SHP77 (cell line): ENCODE measurements around the gene FIGNL2.
A peak's percentile ranks its signal among the peaks of the same experiment; 100 is the strongest.
"Not testable (repeated sequence)": the region's sequence is repeated elsewhere in the genome, so short reads cannot be mapped to it uniquely, and the experiment has no call there.

ENCODE experiments used
- DNase-seq, 2 experiments: peaks; one replicate each; lab custom pipeline; 2025; lab: John Stamatoyannopoulos, UW

FIGNL2 gene

DNA sequence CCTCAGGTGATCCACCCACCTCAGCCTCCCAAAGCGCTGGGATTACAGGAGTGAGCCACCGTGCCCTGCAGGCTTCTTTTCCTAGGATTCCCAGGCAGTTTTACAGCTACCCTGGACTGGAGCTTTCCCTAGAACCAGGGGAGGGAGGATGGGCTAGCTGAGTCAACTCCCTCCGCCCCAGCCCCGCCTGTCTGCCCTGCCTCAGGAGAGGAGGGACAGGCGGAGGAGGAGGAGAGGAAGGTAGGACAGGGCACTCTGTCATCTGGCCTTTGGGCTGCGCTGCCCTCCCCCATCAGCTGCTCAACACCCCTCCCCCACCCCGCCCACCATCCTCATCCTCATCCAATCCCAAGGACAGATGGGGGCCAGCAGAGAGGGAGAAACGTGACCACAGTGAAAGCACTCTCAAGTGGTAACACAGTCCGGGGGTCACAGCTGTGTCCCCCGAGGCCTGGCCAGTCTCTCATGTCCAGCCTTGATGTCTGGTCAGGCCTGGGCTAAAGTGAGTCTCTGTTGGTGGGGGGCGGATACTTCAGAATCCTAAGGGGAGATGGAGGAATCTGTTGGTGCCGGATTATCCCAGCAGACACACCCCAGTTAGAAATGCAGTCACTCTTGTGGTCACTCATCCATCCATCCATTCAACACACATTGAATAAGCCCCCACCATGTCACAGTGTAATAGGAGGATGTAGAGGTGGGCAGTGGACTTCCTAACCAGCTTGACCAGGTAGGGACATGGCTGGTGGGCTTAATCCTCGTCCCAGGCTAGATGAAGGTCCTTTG lies 12.3 kb downstream of the FIGNL2 start:
- no peak for DNase-seq

DNA sequence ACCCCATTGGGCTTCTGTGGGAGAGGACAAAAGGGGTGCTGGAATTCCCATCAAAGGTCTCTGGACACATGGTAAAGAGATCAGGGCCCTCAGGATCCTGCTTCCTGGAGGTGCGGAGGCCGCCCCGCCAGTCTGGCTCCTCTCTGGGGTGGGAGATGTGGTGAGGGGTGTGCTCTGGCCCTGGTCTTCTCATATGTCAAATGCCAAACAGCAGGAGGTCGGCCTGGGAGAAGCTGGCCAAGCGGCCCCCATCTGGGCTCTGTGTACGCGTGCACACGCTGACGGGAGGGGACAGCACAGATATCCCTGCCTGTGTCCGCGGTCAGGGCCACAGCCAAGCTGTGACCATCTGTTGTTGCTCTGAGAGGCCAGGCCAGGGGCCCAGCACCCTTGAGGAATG lies 14.1 kb downstream of the FIGNL2 start:
- DNase-seq: no peak

GRCh38 chr12:51833448-51834227 lies 14.9 kb downstream of the FIGNL2 start:
- DNase-seq: no peak

DNA sequence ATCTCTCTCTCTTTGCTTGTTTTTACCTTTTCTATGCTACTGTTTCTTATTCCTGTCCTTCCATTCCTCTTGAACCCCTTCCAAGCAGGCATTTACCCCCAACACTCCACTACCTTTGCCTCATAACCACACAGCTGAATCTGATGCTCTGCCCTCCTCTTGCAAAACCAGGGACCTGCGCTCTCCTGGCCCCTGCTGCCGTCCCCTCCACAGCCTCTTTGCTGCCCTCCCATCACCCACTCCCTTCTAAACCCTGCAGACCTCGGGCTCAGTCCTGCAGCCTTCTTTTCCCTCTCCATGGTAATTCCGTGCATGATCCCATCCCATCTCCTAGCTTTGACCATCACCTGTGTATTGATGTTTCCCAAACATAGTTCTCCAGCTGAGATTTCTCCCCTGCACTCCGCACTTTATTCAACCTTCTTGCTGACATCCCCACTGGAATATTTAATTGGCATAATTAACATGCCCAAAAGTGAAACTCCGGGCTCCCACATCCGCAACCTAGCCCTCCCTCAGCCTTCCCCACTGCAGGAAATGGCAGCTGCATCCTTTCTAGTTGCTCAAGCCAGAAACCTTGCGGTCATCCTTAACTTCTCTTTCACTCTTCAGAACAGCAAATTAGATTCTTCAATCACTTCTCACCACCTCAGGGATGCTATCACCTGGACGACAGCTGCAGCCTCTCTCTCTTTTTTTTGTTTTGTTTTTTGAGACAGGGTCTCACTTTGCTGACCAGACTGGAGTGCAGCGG lies 16.0 kb downstream of the FIGNL2 start:
- DNase-seq: no peak

DNA sequence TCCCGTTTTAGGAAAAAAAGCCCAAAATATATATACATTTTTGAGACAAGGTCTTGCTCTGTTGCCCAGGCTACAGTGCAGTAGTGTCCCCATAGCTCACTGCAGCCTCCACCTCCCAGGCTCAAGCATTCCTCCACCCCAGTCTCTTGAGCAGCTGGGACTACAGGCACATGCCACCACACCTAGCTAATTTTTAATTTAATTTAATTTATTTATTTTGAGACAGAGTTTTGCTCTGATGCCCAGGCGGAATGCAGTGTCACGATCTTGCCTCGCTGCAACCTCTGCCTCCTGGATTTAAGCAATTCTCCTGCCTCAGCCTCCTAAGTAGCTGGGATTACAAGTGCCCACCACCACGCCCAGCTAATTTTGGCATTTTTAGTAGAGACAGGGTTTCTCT lies 16.7 kb downstream of the FIGNL2 start:
- DNase-seq: not testable (repeated sequence)

DNA sequence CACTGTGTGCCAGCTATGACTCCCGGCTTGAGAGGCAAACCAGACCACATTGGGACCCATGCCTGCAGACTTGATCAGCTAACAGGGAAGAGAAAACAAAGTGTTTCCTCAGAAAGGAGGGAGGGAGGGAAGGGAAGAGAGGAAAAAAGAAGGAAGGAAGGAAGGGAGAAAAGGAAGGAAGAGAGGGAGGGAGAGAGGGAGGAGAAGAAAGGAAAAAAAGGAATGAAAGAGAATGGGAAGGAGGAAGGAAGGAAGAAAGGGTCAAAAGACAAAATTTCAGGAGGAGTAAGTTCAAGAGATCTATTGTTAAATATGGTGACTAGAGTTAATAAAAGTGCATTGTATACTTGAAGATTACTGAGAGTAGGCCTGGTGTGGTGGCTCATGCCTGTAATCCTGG lies 18.9 kb downstream of the FIGNL2 start:
- DNase-seq: no peak

- DNase-seq: no peak
Measured at GRCh38 chr12:51829011-51829481, 19.5 kb downstream of the FIGNL2 start.

DNA sequence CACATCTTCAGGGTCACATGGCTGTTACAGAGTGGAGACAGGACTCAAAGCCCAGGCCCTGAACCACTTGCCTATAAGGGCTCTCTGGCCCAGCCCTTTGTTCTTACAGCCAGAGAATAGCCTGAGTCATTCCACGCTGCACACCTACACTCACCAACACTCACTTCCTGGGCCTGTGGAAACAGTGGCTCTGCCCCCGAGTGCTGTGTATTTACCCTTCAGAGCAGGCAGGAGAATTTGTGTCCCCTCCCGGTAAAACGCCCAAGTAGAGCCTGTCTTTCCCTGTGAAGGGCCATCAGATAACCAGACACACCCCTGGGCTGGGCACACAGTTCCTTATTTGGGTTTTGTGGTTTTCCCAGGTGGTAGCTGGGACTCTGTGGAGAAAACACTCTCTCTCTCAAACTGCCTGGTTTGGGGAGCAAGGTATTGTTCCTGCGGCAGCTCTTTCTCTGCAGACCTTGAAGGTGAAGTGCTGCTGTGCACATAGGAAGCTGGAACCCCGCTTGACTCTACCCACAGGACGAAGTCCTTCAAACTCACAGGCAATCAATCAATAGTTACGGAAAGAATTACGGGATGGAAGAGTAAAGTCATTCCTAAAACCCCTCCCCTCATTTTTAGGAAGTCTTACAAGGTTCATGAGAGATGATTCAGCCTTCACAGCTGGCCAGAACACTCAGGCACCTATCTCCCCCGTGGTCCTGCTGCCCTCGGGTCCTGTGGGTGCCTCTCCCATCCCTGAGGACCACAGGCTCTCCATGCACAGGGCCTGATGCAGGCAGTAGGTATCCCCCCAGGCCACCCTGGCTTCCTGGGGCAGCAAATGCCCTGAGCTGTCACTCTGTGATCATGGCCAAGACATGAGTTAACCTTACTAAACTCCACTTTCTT lies 20.3 kb downstream of the FIGNL2 start:
- DNase-seq: no peak

DNA sequence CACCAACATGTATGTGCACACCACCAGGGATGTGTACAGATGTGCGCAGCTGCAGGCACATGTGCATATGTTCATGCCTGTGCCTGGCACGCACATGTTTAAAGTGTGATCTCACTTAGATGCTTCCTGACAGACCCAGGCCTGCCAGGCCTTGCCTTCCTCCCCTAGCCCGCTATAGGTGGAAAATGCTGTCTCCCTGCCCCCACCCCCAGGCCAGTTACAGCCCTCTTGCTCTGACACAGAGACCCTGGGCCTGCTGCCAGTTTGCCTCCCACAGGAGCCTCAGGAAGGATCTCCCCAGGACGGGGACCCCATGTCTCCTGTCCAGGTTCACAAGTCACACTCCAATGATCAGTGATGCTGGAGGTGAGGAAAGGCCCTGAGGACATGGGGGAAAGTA lies 21.6 kb downstream of the FIGNL2 start:
- DNase-seq: no peak

DNA sequence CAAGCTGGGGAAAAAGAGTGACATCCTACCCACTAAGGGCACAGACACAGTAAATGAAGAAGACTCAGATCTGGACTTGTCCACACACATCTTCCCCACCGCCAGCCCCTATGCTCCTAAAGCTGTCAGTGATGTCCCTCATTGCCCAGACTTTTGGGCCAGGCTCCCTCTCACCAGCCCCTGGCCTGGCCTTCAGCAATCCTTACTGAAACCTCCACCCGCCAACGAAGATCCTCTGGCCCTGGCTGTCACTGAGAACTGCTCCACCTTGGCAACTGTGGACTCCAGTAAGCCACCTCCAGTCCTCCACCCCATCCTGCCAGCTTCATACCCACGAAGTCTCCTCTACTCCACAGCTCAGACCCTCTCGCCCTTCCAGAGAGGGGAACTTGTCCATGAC lies 23.3 kb downstream of the FIGNL2 start:
- no peak for DNase-seq

- peak; percentile 79 to 84 for DNase-seq
Measured at GRCh38 chr12:51823875-51824565, 24.5 kb downstream of the FIGNL2 start.

GRCh38 chr12:51822956-51823355 lies 25.6 kb downstream of the FIGNL2 start:
- DNase-seq: no peak

DNA sequence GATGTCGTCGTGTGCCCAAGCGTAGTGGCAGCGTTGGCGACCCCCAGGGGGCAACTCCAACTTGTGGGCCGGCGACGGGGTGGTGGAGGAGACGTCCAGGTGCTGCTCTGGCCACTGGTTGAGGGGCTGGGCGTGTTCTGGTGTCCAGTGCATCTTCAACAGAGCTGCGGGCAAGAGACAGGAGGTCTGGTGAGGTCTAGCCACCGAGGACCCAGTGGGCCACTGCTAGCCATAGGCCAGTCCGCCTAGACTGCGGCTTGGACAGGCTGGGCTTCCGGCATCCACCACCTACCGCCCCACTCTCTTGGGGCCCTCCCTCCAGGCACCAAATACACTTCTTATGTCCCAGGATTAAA lies 26.3 kb downstream of the FIGNL2 start:
- DNase-seq: no peak

- DNase-seq: no peak
Measured at GRCh38 chr12:51821440-51822260, 26.9 kb downstream of the FIGNL2 start.

DNA sequence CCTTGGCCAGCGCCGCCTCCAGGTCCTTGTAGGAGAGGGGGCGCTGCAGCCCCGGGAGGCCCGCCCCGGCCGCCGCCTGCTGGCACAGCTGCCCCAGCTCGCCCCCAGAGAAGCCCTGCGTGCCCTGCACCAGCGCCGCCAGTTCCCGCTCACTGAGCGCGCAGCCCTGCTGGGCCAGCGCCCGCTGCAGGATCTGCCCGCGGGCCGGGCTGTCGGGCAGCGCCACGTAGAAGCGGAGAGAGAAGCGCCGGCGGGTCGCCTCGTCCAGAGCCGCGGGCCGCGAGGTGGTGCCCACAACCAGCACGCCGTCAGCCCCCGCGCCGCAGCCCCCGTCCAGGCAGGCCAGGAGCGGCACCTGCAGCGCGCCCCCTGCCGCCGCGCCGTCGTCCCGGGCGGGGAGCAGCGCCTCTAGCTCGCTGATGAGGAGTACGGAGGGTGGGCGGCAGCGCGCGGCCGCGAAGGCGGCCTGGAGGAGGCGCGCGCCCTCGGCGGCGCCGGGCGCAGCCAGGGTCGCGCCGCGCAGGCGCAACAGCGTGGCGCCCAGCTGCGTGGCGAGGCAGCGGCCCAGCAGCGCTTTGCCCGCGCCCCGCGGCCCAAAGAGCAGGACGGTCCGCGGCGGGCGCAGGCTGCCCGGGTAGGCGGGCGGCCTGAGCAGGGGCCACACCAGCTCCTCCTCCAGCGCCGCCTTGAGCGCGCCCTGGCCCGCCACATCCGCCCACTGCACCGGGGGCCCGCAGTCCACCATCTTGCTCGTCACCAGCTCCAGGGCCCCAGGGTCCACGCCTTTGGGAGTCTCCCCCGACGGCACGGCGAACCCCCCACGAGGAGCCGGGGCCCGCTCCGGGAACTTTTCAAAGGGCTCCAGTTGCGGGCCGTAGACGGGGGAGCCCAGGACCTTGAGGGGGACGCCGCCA lies 27.7 kb downstream of the FIGNL2 start:
- DNase-seq: peak; percentile 74 to 80

DNA sequence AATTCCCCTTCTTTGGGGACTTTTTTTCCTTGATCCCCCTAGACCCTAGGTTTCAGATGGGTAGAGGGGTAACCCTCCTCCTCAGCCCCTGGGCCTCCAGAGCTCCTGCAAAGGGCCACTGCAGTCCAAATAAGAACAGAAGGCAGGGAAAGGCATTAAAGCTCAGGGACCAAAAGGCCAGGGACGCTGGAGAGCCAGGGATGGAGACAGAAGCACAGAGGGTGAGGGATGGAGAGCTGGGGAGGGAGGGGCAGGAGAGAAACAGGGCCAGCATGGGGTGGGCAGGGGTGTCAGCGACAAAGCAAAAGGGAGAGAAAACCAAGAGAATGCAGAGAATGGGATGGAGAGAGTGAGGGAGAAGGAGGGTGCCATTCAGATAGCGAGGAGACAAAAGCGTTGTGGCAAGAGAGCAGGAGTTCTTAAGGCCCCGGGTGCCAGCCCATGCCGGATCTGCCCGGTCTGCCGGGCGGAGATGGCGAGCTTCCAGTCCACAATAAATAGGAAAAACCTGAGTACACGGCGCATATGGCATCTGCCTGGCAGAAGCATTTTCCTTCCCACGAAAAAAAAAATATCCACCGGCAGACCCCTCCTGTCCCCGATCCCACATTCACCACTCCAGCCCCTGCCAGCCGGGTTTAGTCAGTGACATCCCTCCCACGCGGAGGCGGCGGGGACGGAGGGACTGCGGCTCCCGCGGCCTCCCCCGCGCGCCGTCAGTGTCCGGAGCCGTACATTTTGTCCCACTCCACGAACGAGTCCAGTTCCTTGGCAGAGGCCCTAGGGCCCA lies 28.6 kb downstream of the FIGNL2 start:
- DNase-seq: no peak

DNA sequence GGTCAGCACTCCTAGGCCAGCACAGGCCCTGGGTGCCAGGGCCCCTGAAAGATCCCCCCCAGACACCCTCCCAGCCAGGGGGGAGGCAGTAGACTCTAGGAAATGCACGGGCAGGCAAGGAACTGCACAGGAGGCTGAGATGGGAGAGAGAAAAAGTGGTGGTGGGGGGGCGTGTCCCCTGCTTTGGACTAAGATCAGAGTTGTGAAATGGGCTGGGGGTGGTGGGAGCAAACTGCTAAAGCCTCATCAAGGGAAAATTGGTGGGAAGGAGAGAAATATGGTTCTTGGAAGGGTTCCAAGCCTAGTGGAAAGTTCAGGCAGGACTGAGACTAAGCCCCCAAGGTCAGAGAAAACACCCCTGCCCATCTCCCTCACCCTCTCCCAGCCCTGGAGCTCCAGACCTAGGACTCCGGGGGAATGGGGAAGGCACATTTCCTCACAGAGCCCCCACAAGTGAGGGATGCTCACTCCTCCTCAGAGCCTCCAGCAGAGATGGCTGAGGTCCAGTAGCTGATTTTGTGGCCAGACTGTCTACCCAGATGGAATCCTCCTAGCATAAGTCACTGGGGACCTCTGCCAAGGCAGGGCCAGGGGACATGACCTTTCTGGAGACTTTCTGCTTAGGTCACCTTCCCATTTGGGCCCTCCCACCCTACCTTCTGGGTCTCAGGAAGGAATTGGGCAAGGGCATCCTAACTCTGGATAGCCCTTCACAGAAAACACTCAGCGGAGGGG lies 29.8 kb downstream of the FIGNL2 start:
- DNase-seq: no peak

DNA sequence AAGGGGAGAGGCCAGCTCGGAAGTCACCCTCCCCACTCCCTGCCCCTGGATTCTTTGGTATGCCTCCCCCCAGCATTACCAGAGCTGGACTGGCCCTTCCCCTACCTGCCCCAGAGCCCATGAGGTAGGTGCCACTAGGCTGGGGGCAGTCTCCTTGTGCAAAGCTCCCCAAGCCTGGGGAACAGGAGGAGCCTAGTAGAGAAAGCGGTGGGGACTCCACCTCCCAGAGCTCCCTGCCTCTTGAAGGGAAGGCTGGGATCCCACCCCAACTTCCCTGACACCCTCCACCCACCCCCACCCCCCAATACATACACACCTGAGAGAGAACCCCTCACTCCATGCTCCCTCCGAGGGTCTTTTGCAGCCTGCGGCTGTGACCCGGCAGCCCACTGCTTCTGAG lies 30.4 kb downstream of the FIGNL2 start:
- DNase-seq: no peak
